HEK293 (cell line): ENCODE measurements around the gene NUP153.
"Not testable (repeated sequence)": the region's sequence is repeated elsewhere in the genome, so short reads cannot be mapped to it uniquely, and the experiment has no call there.

Experiments
- CTCF ChIA-PET: fragments of 350-600 bp; formaldehyde crosslinking; extraction: SDS; loops from one replicate; lab custom pipeline; 2021; ENCODE audit warnings: antibody characterized with exemption; lab: Yijun Ruan, JAX
- POLR2A ChIA-PET: fragments of 300-600 bp; formaldehyde crosslinking; extraction: SDS; loops from one replicate; lab custom pipeline; 2020; ENCODE audit warnings: antibody characterized with exemption, inconsistent platforms; lab: Yijun Ruan, JAX
- H3K27ac ChIP-seq: fragments of 200-500 bp; sonication (Bioruptor generic); 2 replicates; pipeline ENCODE4 v1.5.1; 2014; ENCODE audit warnings: low read depth, low read length, control low read depth, inconsistent platforms; ENCODE audit errors: extremely low read depth
- H3K36me3 ChIP-seq, 2 experiments: fragments of 200-500 bp in 1 of 2; sonication (Bioruptor generic) in 1 of 2; 1 replicate in 1 of 2; 2 replicates in 1 of 2; pipeline ENCODE4 v1.5.1; 2014 to 2017; ENCODE audit warnings: inconsistent platforms in 2 of 2, low read length in 2 of 2; ENCODE audit not compliant: control insufficient read depth in 2 of 2, insufficient read depth in 1 of 2
- H3K4me1 ChIP-seq: fragments of 200-500 bp; sonication (Bioruptor generic); 2 replicates; pipeline ENCODE4 v1.5.1; 2014; ENCODE audit warnings: mild to moderate bottlenecking, low read length, inconsistent platforms; ENCODE audit not compliant: control insufficient read depth, insufficient read depth
- H3K4me3 ChIP-seq: 2 replicates; pipeline ENCODE4 v1.5.1; 2011; ENCODE audit warnings: low read depth, mild to moderate bottlenecking, control low read depth, low read length, moderate library complexity
- H3K9me3 ChIP-seq: fragments of 200-500 bp; sonication (Bioruptor generic); 2 replicates; pipeline ENCODE4 v1.5.1; 2014; ENCODE audit warnings: low read depth, low read length, inconsistent platforms; ENCODE audit not compliant: control insufficient read depth, insufficient read depth
- PRDM10 ChIP-seq: fragments of 450-650 bp; formaldehyde crosslinking; IDR thresholded peaks from 2 replicates; pipeline ENCODE4 v1.5.1; 2016; ENCODE audit warnings: missing biosample characterization, missing genetic modification characterization
- SETDB1 ChIP-seq: IDR thresholded peaks from one replicate; pipeline ENCODE4 v1.6.1; 2017; ENCODE audit warnings: mild to moderate bottlenecking, low read length, moderate library complexity, mixed read lengths; ENCODE audit not compliant: insufficient read length
- TRIM28 ChIP-seq: IDR thresholded peaks from 2 replicates; pipeline ENCODE4 v1.6.1; 2011; ENCODE audit warnings: low read length, control low read depth, borderline replicate concordance
- YY1 ChIP-seq: fragments of 450-650 bp; formaldehyde crosslinking; IDR thresholded peaks from 2 replicates; pipeline ENCODE4 v1.5.1; 2018; ENCODE audit warnings: missing biosample characterization, missing genetic modification characterization
- ZEB2 ChIP-seq: fragments of 450-650 bp; formaldehyde crosslinking; IDR thresholded peaks from 2 replicates; pipeline ENCODE4 v1.5.1; 2016; ENCODE audit warnings: missing biosample characterization, missing genetic modification characterization
- ZNF121 ChIP-seq: fragments of 450-650 bp; formaldehyde crosslinking; IDR thresholded peaks from 2 replicates; pipeline ENCODE4 v1.5.1; 2016; ENCODE audit warnings: missing biosample characterization, missing genetic modification characterization
- ZNF148 ChIP-seq: fragments of 450-650 bp; formaldehyde crosslinking; IDR thresholded peaks from 2 replicates; pipeline ENCODE4 v1.5.0; 2017; ENCODE audit warnings: missing biosample characterization, missing genetic modification characterization, borderline replicate concordance
- ZNF214 ChIP-seq: fragments of 450-650 bp; formaldehyde crosslinking; IDR thresholded peaks from 2 replicates; pipeline ENCODE4 v1.5.1; 2017; ENCODE audit warnings: missing biosample characterization, mild to moderate bottlenecking, missing genetic modification characterization, borderline replicate concordance
- ZNF280D ChIP-seq: fragments of 450-650 bp; formaldehyde crosslinking; IDR thresholded peaks from 2 replicates; pipeline ENCODE4 v1.5.1; 2016; ENCODE audit warnings: missing biosample characterization, missing genetic modification characterization
- ZNF362 ChIP-seq: fragments of 450-650 bp; formaldehyde crosslinking; IDR thresholded peaks from 2 replicates; pipeline ENCODE4 v1.5.1; 2016; ENCODE audit warnings: missing biosample characterization, missing genetic modification characterization
- ZNF394 ChIP-seq: fragments of 450-650 bp; formaldehyde crosslinking; IDR thresholded peaks from 2 replicates; pipeline ENCODE4 v1.5.1; 2016; ENCODE audit warnings: missing biosample characterization, missing genetic modification characterization, mild to moderate bottlenecking, moderate library complexity, borderline replicate concordance
- ZNF626 ChIP-seq: fragments of 450-650 bp; sonication (Bioruptor Pico); formaldehyde crosslinking; IDR thresholded peaks from 2 replicates; pipeline ENCODE4 v1.5.1; 2018; ENCODE audit warnings: missing biosample characterization, missing genetic modification characterization, inconsistent platforms
- ZNF629 ChIP-seq: fragments of 450-650 bp; formaldehyde crosslinking; IDR thresholded peaks from 2 replicates; pipeline ENCODE4 v1.5.1; 2017; ENCODE audit warnings: missing biosample characterization, missing genetic modification characterization
- ZNF791 ChIP-seq: fragments of 450-650 bp; formaldehyde crosslinking; IDR thresholded peaks from 2 replicates; pipeline ENCODE4 v1.5.1; 2016; ENCODE audit warnings: missing biosample characterization, missing genetic modification characterization
- ZNF837 ChIP-seq: fragments of 450-650 bp; formaldehyde crosslinking; IDR thresholded peaks from 2 replicates; pipeline ENCODE4 v1.5.1; 2016; ENCODE audit warnings: missing biosample characterization, missing genetic modification characterization

The NUP153 gene

GRCh38 chr6:17737704-17738252 is 31.1 kb upstream of the NUP153 start:
- peak; percentile 98 for TF ChIP-seq ZNF791 (tag by site-specific recombination)
- TF ChIP-seq ZNF121 (tag by site-specific recombination), result no peak
- 0 out of 2 replicates have a peak, but pooled peaks have one; percentile 45 for TF ChIP-seq TRIM28
- no peak for TF ChIP-seq ZNF629 (tag by site-specific recombination)
- TF ChIP-seq ZNF362 (tag by site-specific recombination), result no peak
- no peak for TF ChIP-seq ZEB2
- peak; percentile 59; the same call in 1 of the 2 replicates for TF ChIP-seq ZNF626 (tag by site-specific recombination)
- no peak for TF ChIP-seq PRDM10 (tag by site-specific recombination)
- 0 out of 2 replicates have a peak, but pooled peaks have one; percentile 33 for TF ChIP-seq ZNF280D (tag by site-specific recombination)
- TF ChIP-seq SETDB1, result peak; percentile 95
- ChIA-PET CTCF (interaction anchor here (0.6 kb wide), 1 partner anchor 79 kb away, joined by 3 read pairs; no protein-coding TSS in a partner anchor), POLR2A (no interaction called here)
- Histone ChIP-seq H3K4me1 (no peaks in the 10 kb centered on the region), H3K4me3 (no peak overlapping the region), H3K27ac (no peak overlapping the region), H3K9me3 (no peaks in the 10 kb centered on the region), H3K36me3 (no peaks in the 10 kb centered on the region)

- H3K9me3 ChIP-seq, H3K4me1 ChIP-seq, H3K4me3 ChIP-seq, H3K27ac ChIP-seq, POLR2A ChIA-PET, CTCF ChIA-PET, H3K36me3 ChIP-seq: not testable (repeated sequence)
Measured at GRCh38 chr6:17735311-17735710, 28.6 kb upstream of the NUP153 start.

- no peak for TF ChIP-seq ZNF837
- TF ChIP-seq ZEB2, result no peak
- no peak for TF ChIP-seq ZNF394 (tag by site-specific recombination)
- no peak for TF ChIP-seq ZNF214 (tag by site-specific recombination)
- TF ChIP-seq ZNF148 (tag by site-specific recombination), result no peak
- TF ChIP-seq YY1, result no peak
- POLR2A ChIA-PET, result no interaction called here
- H3K4me1 ChIP-seq, result no peaks in the 10 kb centered on the region
- no peaks in the 10 kb centered on the region for H3K9me3 ChIP-seq
- no peaks in the 10 kb centered on the region for H3K36me3 ChIP-seq
- H3K4me3 ChIP-seq, result no peak overlapping the region
- no peak overlapping the region for H3K27ac ChIP-seq
- CTCF ChIA-PET, result interaction anchor here (0.5 to 1.5 kb wide), 2 partner anchors 74 to 281 kb away, joined by 3 to 5 read pairs; no protein-coding TSS in a partner anchor
Measured at GRCh38 chr6:17730078-17730704, 23.5 kb upstream of the NUP153 start.
